Keratinocyte (primary cell): Measurements from ENCODE around the gene PARP16.

Experiments
- CTCF ChIP-seq, 3 experiments: IDR thresholded peaks in 1 of 3; conservative IDR thresholded peaks in 1 of 3; optimal IDR thresholded peaks in 1 of 3; 2 replicates in 2 of 3; 3 replicates in 1 of 3; pipeline versions ENCODE3 to v1.5.1; 2011; ENCODE audit warnings: low read length in 3 of 3, mild to moderate bottlenecking in 3 of 3, moderate library complexity in 2 of 3, control low read depth in 1 of 3, inconsistent platforms in 1 of 3; ENCODE audit not compliant: insufficient read depth in 2 of 3; ENCODE audit errors: extremely low read depth in 1 of 3
- EZH2 ChIP-seq: IDR thresholded peaks from one replicate; pipeline ENCODE4 v1.6.1; 2012; ENCODE audit warnings: inconsistent platforms, mild to moderate bottlenecking, low read length, moderate library complexity

- TF ChIP-seq CTCF (optimal IDR thresholded peaks at IDR 0.05 in 1 of 3, IDR thresholded peaks at IDR 0.05 in 1 of 3, conservative IDR thresholded peaks at IDR 0.05 in 1 of 3; ENCODE audit: extremely low read depth in 1 of 3, insufficient read depth in 2 of 3, low read length in 3 of 3): no peak
- no peak for TF ChIP-seq EZH2
Measured at GRCh38 chr15:65266469-65266868, 20.2 kb downstream of the PARP16 start.
